Measurements from ENCODE around the gene NKAPL. TPM values are rescaled to one million over a fixed set of nuclear protein-coding genes. Genes with fewer than 3 reads are reported as not detected.
A peak's percentile ranks its signal among the peaks of the same experiment; 100 is the strongest.

The NKAPL gene
- total RNA-seq, 1 donor: 1.1 TPM

GRCh38 chr6:28218312-28219248 is 40.5 kb upstream of the NKAPL start:
- no peaks in the 10 kb centered on the region for H3K36me3 ChIP-seq (ENCODE audit: insufficient read depth, low read length)
- no peak for TF ChIP-seq CTCF (IDR thresholded peaks at IDR 0.05; ENCODE audit: extremely low read depth, low read depth, low read length)
- no peak overlapping the region for H3K27ac ChIP-seq (ENCODE audit: low read depth, low read length)
- no peaks in the 10 kb centered on the region for H4K20me1 ChIP-seq (ENCODE audit: insufficient read depth, low read length)
- H3K9me3 ChIP-seq (ENCODE audit: low read depth, low read length): no peaks in the 10 kb centered on the region
- peaks cover 30% of the 10 kb centered on the region for H3K27me3 ChIP-seq (ENCODE audit: insufficient read depth, low read length)
- peak overlapping the region; percentile 89 for H3K4me2 ChIP-seq (ENCODE audit: insufficient read depth, low read length)
- H3K4me1 ChIP-seq (ENCODE audit: insufficient read depth, low read length): peaks cover 8% of the 10 kb centered on the region
- peak overlapping the region; percentile 76 for H3K4me3 ChIP-seq (ENCODE audit: insufficient read depth, low read length)
- H3K79me2 ChIP-seq (ENCODE audit: insufficient read depth, low read length): no peaks in the 10 kb centered on the region
- H2AFZ ChIP-seq (ENCODE audit: low read length): peak overlapping the region; percentile 90
- DNase-seq (ENCODE audit: insufficient read length, low spot score, missing footprints): peak; percentile 89

- H3K4me2 ChIP-seq (ENCODE audit: insufficient read depth, low read length): no peak overlapping the region
- no peak overlapping the region for H3K4me3 ChIP-seq (ENCODE audit: insufficient read depth, low read length)
- peaks cover 13% of the 10 kb centered on the region for H3K4me1 ChIP-seq (ENCODE audit: insufficient read depth, low read length)
- DNase-seq (ENCODE audit: insufficient read length, low spot score, missing footprints): no peak
- no peaks in the 10 kb centered on the region for H3K9me3 ChIP-seq (ENCODE audit: low read depth, low read length)
- no peak for TF ChIP-seq CTCF (IDR thresholded peaks at IDR 0.05; ENCODE audit: extremely low read depth, low read depth, low read length)
- no peak overlapping the region for H3K27ac ChIP-seq (ENCODE audit: low read depth, low read length)
- peak overlapping the region; percentile 5 for H2AFZ ChIP-seq (ENCODE audit: low read length)
- no peaks in the 10 kb centered on the region for H4K20me1 ChIP-seq (ENCODE audit: insufficient read depth, low read length)
- no peaks in the 10 kb centered on the region for H3K79me2 ChIP-seq (ENCODE audit: insufficient read depth, low read length)
- H3K36me3 ChIP-seq (ENCODE audit: insufficient read depth, low read length): no peaks in the 10 kb centered on the region
- peaks cover 23% of the 10 kb centered on the region for H3K27me3 ChIP-seq (ENCODE audit: insufficient read depth, low read length)
These were observed 38.6 kb upstream of the NKAPL start for GRCh38 chr6:28220257-28221133.

- Histone ChIP-seq H3K9me3 (ENCODE audit: low read depth, low read length) (no peaks in the 10 kb centered on the region), H3K4me2 (ENCODE audit: insufficient read depth, low read length) (peak overlapping the region; percentile 95), H3K27ac (ENCODE audit: low read depth, low read length) (peak overlapping the region; percentile 64), H3K4me1 (ENCODE audit: insufficient read depth, low read length) (peaks cover 10% of the 10 kb centered on the region), H2AFZ (ENCODE audit: low read length) (peak overlapping the region; percentile 95), H3K27me3 (ENCODE audit: insufficient read depth, low read length) (peaks cover 20% of the 10 kb centered on the region), H4K20me1 (ENCODE audit: insufficient read depth, low read length) (no peaks in the 10 kb centered on the region), H3K4me3 (ENCODE audit: insufficient read depth, low read length) (peak overlapping the region; percentile 89), H3K36me3 (ENCODE audit: insufficient read depth, low read length) (peaks cover 25% of the 10 kb centered on the region), H3K79me2 (ENCODE audit: insufficient read depth, low read length) (peaks cover 12% of the 10 kb centered on the region)
- no peak for TF ChIP-seq CTCF (IDR thresholded peaks at IDR 0.05; ENCODE audit: extremely low read depth, low read depth, low read length)
- no peak for DNase-seq (ENCODE audit: insufficient read length, low spot score, missing footprints)
These were observed 34.7 kb upstream of the NKAPL start for GRCh38 chr6:28224131-28225055.

Measured in osteoblast (primary cell).